ENCODE measurements around the gene MUC4. TPM values are rescaled to one million over a fixed set of nuclear protein-coding genes. Genes with fewer than 3 reads are reported as not detected.
"Not testable (repeated sequence)": the region's sequence is repeated elsewhere in the genome, so short reads cannot be mapped to it uniquely, and the experiment has no call there.

Gene MUC4
- total RNA-seq, 2 donors from 2014 or later = 0.35 to 2.3 TPM

GRCh38 chr3:195720831-195721506 is 90.8 kb downstream of the MUC4 start, which contains the start of gene MUC20:
MUC20 (plus strand) TSS chr3:195720978; CDS start chr3:195721008, 30 bp downstream.
- H3K9ac ChIP-seq (ENCODE audit: extremely low read depth, low read length, poor library complexity, severe bottlenecking); H3K9me3 Mint-ChIP-seq; H3K27me3 ChIP-seq (ENCODE audit: control insufficient read depth, insufficient read depth, low read length, poor library complexity, severe bottlenecking); H3K27ac ChIP-seq (ENCODE audit: low read depth, low read length); H3K4me3 ChIP-seq (ENCODE audit: low read length); H3K4me3 Mint-ChIP-seq; H3K36me3 ChIP-seq (ENCODE audit: control insufficient read depth, insufficient read depth, low read length); H3K9me3 ChIP-seq (ENCODE audit: control insufficient read depth, low read length); H3K36me3 Mint-ChIP-seq (ENCODE audit: low read depth); H3K27me3 Mint-ChIP-seq (ENCODE audit: insufficient read depth); H3K27ac Mint-ChIP-seq: not testable (repeated sequence)
- 66 to 78% methylated on average over 3 to 13 of the region's 16 CpGs for WGBS, 2 experiments (ENCODE audit: insufficient coverage in 1 of 2, insufficient read length in 1 of 2)
- DNase-seq = peak; percentile 54
- H3K4me1 ChIP-seq (ENCODE audit: control insufficient read depth, insufficient read depth, low read length) = peaks cover 23% of the 10 kb centered on the region
- peaks cover 39% of the 10 kb centered on the region for H3K4me1 Mint-ChIP-seq

GRCh38 chr3:195719514-195720254 is 92.0 kb downstream of the MUC4 start:
- H3K4me3 Mint-ChIP-seq; H3K27me3 Mint-ChIP-seq (ENCODE audit: insufficient read depth); H3K27me3 ChIP-seq (ENCODE audit: control insufficient read depth, insufficient read depth, low read length, poor library complexity, severe bottlenecking); DNase-seq; H3K4me3 ChIP-seq (ENCODE audit: low read length); H3K27ac Mint-ChIP-seq; H3K9ac ChIP-seq (ENCODE audit: extremely low read depth, low read length, poor library complexity, severe bottlenecking); H3K27ac ChIP-seq (ENCODE audit: low read depth, low read length); H3K36me3 ChIP-seq (ENCODE audit: control insufficient read depth, insufficient read depth, low read length); H3K36me3 Mint-ChIP-seq (ENCODE audit: low read depth): not testable (repeated sequence)
- WGBS, 2 experiments (ENCODE audit: insufficient coverage in 1 of 2, insufficient read length in 1 of 2) = 92 to 95% methylated on average over 13 to 16 of the region's 16 CpGs
- peaks cover 40% of the 10 kb centered on the region for H3K4me1 Mint-ChIP-seq
- H3K9me3 Mint-ChIP-seq = peaks cover 14% of the 10 kb centered on the region
- Histone ChIP-seq H3K4me1 (ENCODE audit: control insufficient read depth, insufficient read depth, low read length) (peaks cover 23% of the 10 kb centered on the region), H3K9me3 (ENCODE audit: control insufficient read depth, low read length) (peaks cover 11% of the 10 kb centered on the region)

GRCh38 chr3:195718477-195718984 is 93.2 kb downstream of the MUC4 start:
- Histone ChIP-seq H3K4me3 (ENCODE audit: low read length) (no peak overlapping the region), H3K9me3 (ENCODE audit: control insufficient read depth, low read length) (peaks cover 12% of the 10 kb centered on the region), H3K36me3 (ENCODE audit: control insufficient read depth, insufficient read depth, low read length) (no peaks in the 10 kb centered on the region), H3K27ac (ENCODE audit: low read depth, low read length) (peak overlapping the region; percentile 1), H3K4me1 (ENCODE audit: control insufficient read depth, insufficient read depth, low read length) (peaks cover 23% of the 10 kb centered on the region), H3K9ac (ENCODE audit: extremely low read depth, low read length, poor library complexity, severe bottlenecking) (no peak overlapping the region), H3K27me3 (ENCODE audit: control insufficient read depth, insufficient read depth, low read length, poor library complexity, severe bottlenecking) (no peaks in the 10 kb centered on the region)
- H3K4me1 Mint-ChIP-seq = peaks cover 40% of the 10 kb centered on the region
- H3K27me3 Mint-ChIP-seq (ENCODE audit: insufficient read depth) = no peaks in the 10 kb centered on the region
- H3K27ac Mint-ChIP-seq = peak overlapping the region; percentile 31
- TF ChIP-seq CTCF (conservative IDR thresholded peaks at IDR 0.05) = no peak
- H3K4me3 Mint-ChIP-seq = no peak overlapping the region
- 65 to 78% methylated on average over 7 of the region's 7 CpGs for WGBS, 2 experiments (ENCODE audit: insufficient coverage in 1 of 2, insufficient read length in 1 of 2)
- DNase-seq = peak; percentile 61
- peaks cover 19% of the 10 kb centered on the region for H3K9me3 Mint-ChIP-seq
- peaks cover 8% of the 10 kb centered on the region for H3K36me3 Mint-ChIP-seq (ENCODE audit: low read depth)

- Mint-ChIP-seq H3K27ac (peak overlapping the region; percentile 0), H3K27me3 (ENCODE audit: insufficient read depth) (no peaks in the 10 kb centered on the region), H3K4me3 (no peak overlapping the region), H3K4me1 (peaks cover 40% of the 10 kb centered on the region), H3K36me3 (ENCODE audit: low read depth) (peaks cover 8% of the 10 kb centered on the region), H3K9me3 (peaks cover 19% of the 10 kb centered on the region)
- H3K36me3 ChIP-seq (ENCODE audit: control insufficient read depth, insufficient read depth, low read length) = no peaks in the 10 kb centered on the region
- WGBS, 2 experiments (ENCODE audit: insufficient coverage in 1 of 2, insufficient read length in 1 of 2) = 78 to 81% methylated on average over 5 of the region's 5 CpGs
- H3K9me3 ChIP-seq (ENCODE audit: control insufficient read depth, low read length) = peaks cover 12% of the 10 kb centered on the region
- no peak for TF ChIP-seq CTCF (conservative IDR thresholded peaks at IDR 0.05)
- no peak overlapping the region for H3K4me3 ChIP-seq (ENCODE audit: low read length)
- DNase-seq = peak; percentile 41
- H3K4me1 ChIP-seq (ENCODE audit: control insufficient read depth, insufficient read depth, low read length) = peaks cover 23% of the 10 kb centered on the region
- no peak overlapping the region for H3K27ac ChIP-seq (ENCODE audit: low read depth, low read length)
- no peaks in the 10 kb centered on the region for H3K27me3 ChIP-seq (ENCODE audit: control insufficient read depth, insufficient read depth, low read length, poor library complexity, severe bottlenecking)
- H3K9ac ChIP-seq (ENCODE audit: extremely low read depth, low read length, poor library complexity, severe bottlenecking) = no peak overlapping the region
These were observed 93.8 kb downstream of the MUC4 start for GRCh38 chr3:195717852-195718476.
